Heart right ventricle (tissue), 16 donors: ENCODE data around the gene RAD9A. TPM values are rescaled to one million over a fixed set of nuclear protein-coding genes. Genes with fewer than 3 reads are reported as not detected.

Source experiments
- ATAC-seq, 8 donors: fragments of 200-7000 bp; cut with Tn5 transposase; one replicate each; pipeline ENCODE4 v1.9.1; 2020; ENCODE audit warnings: mild to moderate bottlenecking in 8 of 8, moderate library complexity in 8 of 8, moderate number of reproducible peaks in 1 of 8
- DNase-seq, 2 donors: peaks; one replicate each; pipeline ENCODE4 v3.0.0-alpha.2; 2020
- H3K27ac ChIP-seq, 10 donors: fragments of 200-600 bp; sonication (generic) in 2 of 10; one replicate each; pipeline versions ENCODE4 v1.5.0 to v1.8.0; 2020 to 2022; ENCODE audit warnings: mild to moderate bottlenecking in 3 of 10
- H3K27me3 ChIP-seq, 7 donors: fragments of 200-600 bp; one replicate each; pipeline ENCODE4 v1.8.0; 2021 to 2022; ENCODE audit warnings: mild to moderate bottlenecking in 2 of 7
- H3K36me3 ChIP-seq, 9 donors: fragments of 200-600 bp; sonication (generic) in 1 of 9; one replicate each; pipeline versions ENCODE4 v1.5.0 to v1.8.0; 2020 to 2022; ENCODE audit warnings: mild to moderate bottlenecking in 2 of 9
- H3K4me1 ChIP-seq, 9 donors: fragments of 200-600 bp; sonication (generic) in 1 of 9; one replicate each; pipeline versions ENCODE4 v1.5.0 to v1.8.0; 2020 to 2022; ENCODE audit warnings: mild to moderate bottlenecking in 4 of 9
- H3K4me3 ChIP-seq, 10 donors: fragments of 200-600 bp; sonication (generic) in 2 of 10; one replicate each; pipeline versions ENCODE4 v1.5.0 to v1.8.0; 2020 to 2022; ENCODE audit warnings: mild to moderate bottlenecking in 7 of 10, moderate library complexity in 2 of 10
- H3K9me3 ChIP-seq, 11 donors: fragments of 200-600 bp in 10 of 11; sonication (generic) in 2 of 11; one replicate each; pipeline versions ENCODE4 v1.5.0 to v1.8.0; 2013 to 2022; ENCODE audit warnings: mild to moderate bottlenecking in 2 of 11, control low read depth in 1 of 11, moderate library complexity in 1 of 11
- WGBS, 2 donors: extraction: QIAGEN DNeasy Blood & Tissue Kit; methylation state at CpG; one replicate each; pipeline ENCODE4 v1.1.7; 2013; ENCODE audit warnings: inconsistent platforms in 1 of 2; 5-methylcytosine and 5-hydroxymethylcytosine counted together
- intact Hi-C, 10 donors: fragments of 100-400 bp; cut with DNase I; formaldehyde crosslinking; loops; one replicate each; pipeline versions ENCODE4 v1.11.1 to v1.14.2; 2022
- polyA plus RNA-seq, 2 donors: library from polyadenylated mRNA; stranded (reverse); fragments of 200-250 nt; gene quantifications; one replicate each; pipeline ENCODE4 v1.2.3, GENCODE V29; 2013
- total RNA-seq, 10 donors: library from RNA; stranded (reverse); fragmentation: NEBNext Ultra II Directional in 3 of 10; extraction: Animal tissue kit (Norgen Biotek cat#: 25700) in 3 of 10; gene quantifications; one replicate each; pipeline versions ENCODE4 v1.2.1 to v1.2.4, GENCODE V29; 2021 to 2023
- TF ChIP-seq, protein P1 (sequence below), 9 donors: fragments of 200-600 bp; sonication (generic) in 2 of 9; IDR thresholded peaks; one replicate each; pipeline versions ENCODE4 v1.5.0 to v1.8.0; 2021 to 2022; ENCODE audit warnings: antibody characterized with exemption in 9 of 9, mild to moderate bottlenecking in 5 of 9, moderate library complexity in 1 of 9
- donor health status: Arrhythmogenic right ventricular cardiomyopathy.
- donor health status: ischemic (EF 13 %, LVEDD 7.1; RV severe dilation, severe dysfunction).
- donor health status: healthy with polysubstance abuse.
- donor health status: DM: no; HTN: yes; CAD: no.
- donor health status: DM: no; HTN: no; CAD: no.
- donor health status: ischemic (EF 25% LVEDD 6.9; RV normal size, moderate dysfunction).
- donor health status: ischemic (EF 25% LVEDD 5.7; RV mildly dilated, moderate dysfunction).
- donor health status: healthy.
- donor health status: DM: yes; HTN: yes; CAD: no.
- donor health status: Ischemic cardiomyopathy.
- donor health status: ischemic (EF 35%, LVEDD 5.7; RV mildly dilated, moderate dysfunction).
- donor health status: nonischemic (EF 11% LVEDD 7.7; RV severe dilation, severe dysfunction).
- donor health status: DM: yes; HTN: yes; CAD: no.
- donor health status: PGD.
- donor health status: ischemic (EF 29% LVEDD 5.4; RV normal size, mild dysfunction).
- donor health status: nonischemic (EF 23%, LVEDD 6.1; RV moderate dilation, normal function).

RAD9A gene
- total and polyA plus RNA-seq, 12 donors = 4.8 to 15.0 (median 6.5) TPM

GRCh38 chr11:67441731-67442351 is 50.1 kb downstream of the RAD9A start:
- Histone ChIP-seq H3K4me3 (peak overlapping the region in 5 of 10 donors; percentile 82 to 97 (median 92)), H3K4me1 (peaks cover 14 to 64% (median 44%) of the 10 kb centered on the region in 9 donors), H3K36me3 (peaks cover 0 to 54% (median 10%) of the 10 kb centered on the region in 9 donors), H3K27ac (peak overlapping the region in 2 of 10 donors; percentile 95 to 98), H3K27me3 (no peaks in the 10 kb centered on the region), H3K9me3 (no peaks in the 10 kb centered on the region)
- TF ChIP-seq, protein P1, sequence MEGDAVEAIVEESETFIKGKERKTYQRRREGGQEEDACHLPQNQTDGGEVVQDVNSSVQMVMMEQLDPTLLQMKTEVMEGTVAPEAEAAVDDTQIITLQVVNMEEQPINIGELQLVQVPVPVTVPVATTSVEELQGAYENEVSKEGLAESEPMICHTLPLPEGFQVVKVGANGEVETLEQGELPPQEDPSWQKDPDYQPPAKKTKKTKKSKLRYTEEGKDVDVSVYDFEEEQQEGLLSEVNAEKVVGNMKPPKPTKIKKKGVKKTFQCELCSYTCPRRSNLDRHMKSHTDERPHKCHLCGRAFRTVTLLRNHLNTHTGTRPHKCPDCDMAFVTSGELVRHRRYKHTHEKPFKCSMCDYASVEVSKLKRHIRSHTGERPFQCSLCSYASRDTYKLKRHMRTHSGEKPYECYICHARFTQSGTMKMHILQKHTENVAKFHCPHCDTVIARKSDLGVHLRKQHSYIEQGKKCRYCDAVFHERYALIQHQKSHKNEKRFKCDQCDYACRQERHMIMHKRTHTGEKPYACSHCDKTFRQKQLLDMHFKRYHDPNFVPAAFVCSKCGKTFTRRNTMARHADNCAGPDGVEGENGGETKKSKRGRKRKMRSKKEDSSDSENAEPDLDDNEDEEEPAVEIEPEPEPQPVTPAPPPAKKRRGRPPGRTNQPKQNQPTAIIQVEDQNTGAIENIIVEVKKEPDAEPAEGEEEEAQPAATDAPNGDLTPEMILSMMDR (IDR thresholded peaks at IDR 0.05) = no peak
- intact Hi-C loops = loop anchor here in 1 of 10 donors (10.0 kb wide), 1 partner anchor 897 kb away; the partner anchor contains the start of genes ACTN3 and ZDHHC24
- ATAC-seq (no peak), DNase-seq (no peak)
- WGBS, 2 donors = 88 to 89% methylated on average over 28 of the region's 28 CpGs

DNA sequence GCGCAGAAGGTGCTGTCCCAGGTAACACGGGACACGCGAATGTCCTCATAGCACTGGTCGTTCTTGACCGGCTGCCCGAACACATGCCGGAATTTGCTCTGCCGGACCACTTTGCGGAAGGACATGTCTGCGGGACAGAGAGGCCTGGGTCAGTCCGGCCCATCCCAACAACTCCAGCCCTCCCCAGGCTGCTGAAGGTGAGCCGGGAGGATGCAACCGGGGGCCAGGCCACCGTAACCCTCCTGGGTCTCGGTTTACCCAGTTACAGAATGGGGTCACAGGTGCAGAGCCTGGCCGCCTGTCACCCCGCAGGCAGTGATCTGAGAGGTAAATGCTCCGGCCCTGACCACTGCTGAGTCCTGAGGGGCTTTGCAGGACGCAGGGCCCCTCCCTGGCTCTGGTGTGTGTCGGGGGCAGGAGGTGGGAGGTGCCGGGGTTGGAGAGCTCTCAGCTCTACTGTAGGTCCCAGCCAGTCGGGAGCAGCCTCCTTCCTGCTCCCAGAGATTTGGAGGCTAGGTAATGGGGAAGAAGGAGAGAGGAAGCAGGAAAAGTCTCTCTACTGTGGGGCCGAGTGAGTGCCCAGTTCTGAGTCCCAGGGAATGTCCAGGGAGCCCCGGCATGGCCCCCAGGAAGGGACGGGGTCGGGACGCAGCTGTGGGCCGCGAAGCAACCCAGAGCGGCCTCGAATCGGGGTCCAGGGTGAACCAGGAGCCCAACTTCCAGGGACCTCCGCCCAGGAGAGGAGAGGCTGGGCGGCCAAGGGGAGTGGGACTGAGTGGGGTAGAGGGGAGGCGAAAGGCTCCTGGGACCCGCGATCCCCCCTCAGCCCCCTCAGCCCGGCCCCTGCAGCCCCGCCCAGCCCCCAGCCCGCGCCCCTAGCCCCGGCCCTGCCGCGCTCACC is 51.0 kb downstream of the RAD9A start:
- DNase-seq (no peak), ATAC-seq (peak in 3 of 8 donors; percentile 0 to 1 (median 0))
- TF ChIP-seq, protein P1 (IDR thresholded peaks at IDR 0.05) = no peak
- Histone ChIP-seq H3K27ac (peak overlapping the region; percentile 91 to 99 (median 96)), H3K4me3 (peak overlapping the region; percentile 54 to 97 (median 83)), H3K9me3 (no peaks in the 10 kb centered on the region), H3K27me3 (no peaks in the 10 kb centered on the region), H3K36me3 (peaks cover 0 to 47% (median 8%) of the 10 kb centered on the region in 9 donors), H3K4me1 (peaks cover 14 to 56% (median 40%) of the 10 kb centered on the region in 9 donors)
- WGBS, 2 donors = 30 to 33% methylated on average over 45 of the region's 45 CpGs
- intact Hi-C loops = loop anchor here in 2 of 10 donors (1.0 to 10.0 kb wide), 2 partner anchors 14 to 898 kb away; partner anchors contain the start of genes ACTN3 (in 1 of the 2), RPS6KB2 (in 1 of the 2) and ZDHHC24 (in 1 of the 2)

GRCh38 chr11:67445515-67445914 is 53.7 kb downstream of the RAD9A start:
- WGBS, 2 donors = 84 to 85% methylated on average over 5 of the region's 5 CpGs
- Histone ChIP-seq H3K4me3 (no peak overlapping the region), H3K4me1 (peaks cover 11 to 59% (median 28%) of the 10 kb centered on the region in 9 donors), H3K27me3 (no peaks in the 10 kb centered on the region), H3K9me3 (no peaks in the 10 kb centered on the region), H3K36me3 (peaks cover 0 to 19% (median 6%) of the 10 kb centered on the region in 9 donors), H3K27ac (no peak overlapping the region)
- TF ChIP-seq, protein P1 (IDR thresholded peaks at IDR 0.05) = no peak
- ATAC-seq (no peak), DNase-seq (no peak)
- intact Hi-C loops = loop anchor here in 1 of 10 donors (10.0 kb wide), 1 partner anchor 901 kb away; the partner anchor contains the start of genes ACTN3 and ZDHHC24

Other genes with a start within 250 kb of the RAD9A start
- gene GRK2, start 125.5 kb upstream of the RAD9A start, total RNA-seq = 10 to 100 TPM; 34.2 to 60.9 (median 44.0) TPM
- gene GRK2, start 125.5 kb upstream of the RAD9A start, polyA plus RNA-seq = 10 to 100 TPM; 48.0 to 65.0 TPM
- 10 to 100 TPM in 6 of 10 donors, 1 to 10 TPM in 4; 7.9 to 21.0 (median 12.3) TPM for gene ANKRD13D, start 102.7 kb upstream of the RAD9A start, total RNA-seq
- gene ANKRD13D, start 102.7 kb upstream of the RAD9A start, polyA plus RNA-seq = 10 to 100 TPM; 14.2 to 39.4 TPM
- 10 to 100 TPM; 11.9 to 21.2 (median 15.6) TPM for gene SSH3, start 88.5 kb upstream of the RAD9A start, total RNA-seq
- gene SSH3, start 88.5 kb upstream of the RAD9A start, polyA plus RNA-seq = 10 to 100 TPM in 1 of 2 donors, 1 to 10 TPM in 1; 7.8 to 15.5 TPM
- 10 to 100 TPM; 30.4 to 80.1 (median 39.6) TPM for gene POLD4, start 38.4 kb upstream of the RAD9A start, total RNA-seq
- gene POLD4, start 38.4 kb upstream of the RAD9A start, polyA plus RNA-seq = 100 to 1,000 TPM in 1 of 2 donors, 10 to 100 TPM in 1; 66.6 to 214 TPM
- gene CLCF1, start 18.4 kb upstream of the RAD9A start, total RNA-seq = 1 to 10 TPM in 6 of 10 donors, under 1 TPM in 4; 0.31 to 2.2 (median 1.0) TPM
- 10 to 100 TPM in 1 of 2 donors, 1 to 10 TPM in 1; 2.6 to 12.3 TPM for gene CLCF1, start 18.4 kb upstream of the RAD9A start, polyA plus RNA-seq
- 100 to 1,000 TPM in 7 of 10 donors, 10 to 100 TPM in 3; 92.0 to 143 (median 103) TPM for gene PPP1CA, start 9.9 kb downstream of the RAD9A start, total RNA-seq
- 100 to 1,000 TPM in 1 of 2 donors, 10 to 100 TPM in 1; 80.2 to 186 TPM for gene PPP1CA, start 9.9 kb downstream of the RAD9A start, polyA plus RNA-seq
- 1 to 10 TPM in 2 of 10 donors, under 1 TPM in 8; 0.26 to 7.1 (median 0.65) TPM for gene TBC1D10C, start 12.1 kb downstream of the RAD9A start, total RNA-seq
- 1 to 10 TPM in 1 of 2 donors, under 1 TPM in 1; 0.62 to 1.4 TPM for gene TBC1D10C, start 12.1 kb downstream of the RAD9A start, polyA plus RNA-seq
- gene CARNS1, start 23.7 kb downstream of the RAD9A start, total RNA-seq = 10 to 100 TPM in 9 of 10 donors, 1 to 10 TPM in 1; 6.1 to 26.6 (median 19.0) TPM
- gene CARNS1, start 23.7 kb downstream of the RAD9A start, polyA plus RNA-seq = 10 to 100 TPM in 1 of 2 donors, under 1 TPM in 1; 0.55 to 10.9 TPM
- gene RPS6KB2, start 36.5 kb downstream of the RAD9A start, total RNA-seq = 10 to 100 TPM; 16.3 to 30.4 (median 20.8) TPM
- 10 to 100 TPM; 32.2 to 46.3 TPM for gene RPS6KB2, start 36.5 kb downstream of the RAD9A start, polyA plus RNA-seq
- 10 to 100 TPM in 1 of 10 donors, 1 to 10 TPM in 3, under 1 TPM in 4, not detected in 2; 0.42 to 10.1 (median 0.96) TPM for gene PTPRCAP, start 45.7 kb downstream of the RAD9A start, total RNA-seq
- gene PTPRCAP, start 45.7 kb downstream of the RAD9A start, polyA plus RNA-seq = 1 to 10 TPM; 1.7 to 3.1 TPM
- 10 to 100 TPM; 12.2 to 38.7 (median 19.6) TPM for gene CORO1B, start 51.5 kb downstream of the RAD9A start, total RNA-seq
- gene CORO1B, start 51.5 kb downstream of the RAD9A start, polyA plus RNA-seq = 10 to 100 TPM; 29.1 to 42.3 TPM
- not detected for gene GPR152, start 60.7 kb downstream of the RAD9A start, total RNA-seq
- gene GPR152, start 60.7 kb downstream of the RAD9A start, polyA plus RNA-seq = not detected
- 1 to 10 TPM in 2 of 10 donors, under 1 TPM in 7, not detected in 1; 0.17 to 1.5 (median 0.70) TPM for gene CABP4, start 63.4 kb downstream of the RAD9A start, total RNA-seq
- gene CABP4, start 63.4 kb downstream of the RAD9A start, polyA plus RNA-seq = 1 to 10 TPM in 1 of 2 donors, under 1 TPM in 1; 0.39 to 1.5 TPM
- gene TMEM134, start 77.3 kb downstream of the RAD9A start, total RNA-seq = 100 to 1,000 TPM in 1 of 10 donors, 10 to 100 TPM in 9; 69.8 to 104 (median 81.2) TPM
- 10 to 100 TPM; 78.0 to 94.4 TPM for gene TMEM134, start 77.3 kb downstream of the RAD9A start, polyA plus RNA-seq
- 10 to 100 TPM; 37.5 to 63.0 (median 49.8) TPM for gene AIP, start 91.0 kb downstream of the RAD9A start, total RNA-seq
- 100 to 1,000 TPM in 1 of 2 donors, 10 to 100 TPM in 1; 74.8 to 104 TPM for gene AIP, start 91.0 kb downstream of the RAD9A start, polyA plus RNA-seq
- gene PITPNM1, start 113.4 kb downstream of the RAD9A start, total RNA-seq = 10 to 100 TPM; 21.3 to 68.9 (median 28.8) TPM
- 10 to 100 TPM; 24.9 to 40.1 TPM for gene PITPNM1, start 113.4 kb downstream of the RAD9A start, polyA plus RNA-seq
- gene CDK2AP2, start 116.2 kb downstream of the RAD9A start, total RNA-seq = 10 to 100 TPM; 29.3 to 94.1 (median 53.4) TPM
- gene CDK2AP2, start 116.2 kb downstream of the RAD9A start, polyA plus RNA-seq = 100 to 1,000 TPM in 1 of 2 donors, 10 to 100 TPM in 1; 80.0 to 602 TPM
- not detected for gene CABP2, start 131.5 kb downstream of the RAD9A start, total RNA-seq
- not detected for gene CABP2, start 131.5 kb downstream of the RAD9A start, polyA plus RNA-seq
- 100 to 1,000 TPM; 249 to 430 (median 303) TPM for gene GSTP1, start 191.8 kb downstream of the RAD9A start, total RNA-seq
- 100 to 1,000 TPM; 462 to 642 TPM for gene GSTP1, start 191.8 kb downstream of the RAD9A start, polyA plus RNA-seq
- gene NDUFV1, start 214.9 kb downstream of the RAD9A start, total RNA-seq = 100 to 1,000 TPM; 406 to 712 (median 638) TPM
- 100 to 1,000 TPM; 295 to 387 TPM for gene NDUFV1, start 214.9 kb downstream of the RAD9A start, polyA plus RNA-seq
- 10 to 100 TPM; 40.5 to 93.4 (median 51.7) TPM for gene NUDT8, start 238.0 kb downstream of the RAD9A start, total RNA-seq
- gene NUDT8, start 238.0 kb downstream of the RAD9A start, polyA plus RNA-seq = 100 to 1,000 TPM in 1 of 2 donors, 10 to 100 TPM in 1; 48.1 to 107 TPM
- gene TBX10, start 247.8 kb downstream of the RAD9A start, total RNA-seq = under 1 TPM in 3 of 10 donors, not detected in 7; 0.17 to 0.44 (median 0.28) TPM
- gene TBX10, start 247.8 kb downstream of the RAD9A start, polyA plus RNA-seq = not detected